ENCODE results near the gene YWHAE. TPM values are rescaled to one million over a fixed set of nuclear protein-coding genes. Genes with fewer than 3 reads are reported as not detected.
A peak's percentile ranks its signal among the peaks of the same experiment; 100 is the strongest.

Gene YWHAE
- total and polyA plus RNA-seq, 7 donors, result 641 to 927 (median 820) TPM

GRCh38 chr17:1431631-1432104, 31.6 kb upstream of the YWHAE start:
- Histone ChIP-seq H3K36me3 (ENCODE audit: insufficient read depth in 1 of 2, low read depth in 1 of 2) (peaks cover 12 to 55% of the 10 kb centered on the region in 2 donors), H3K4me3 (no peak overlapping the region), H3K4me1 (peaks cover 10% of the 10 kb centered on the region), H3K27ac (no peak overlapping the region), H3K9me3 (no peaks in the 10 kb centered on the region), H3K27me3 (ENCODE audit: insufficient read depth in 3 of 3, low read length in 2 of 3) (no peaks in the 10 kb centered on the region)
- DNase-seq, result no peak
- intact Hi-C loops (cut with DNase I), result no loop called here
- TF ChIP-seq, protein P1, sequence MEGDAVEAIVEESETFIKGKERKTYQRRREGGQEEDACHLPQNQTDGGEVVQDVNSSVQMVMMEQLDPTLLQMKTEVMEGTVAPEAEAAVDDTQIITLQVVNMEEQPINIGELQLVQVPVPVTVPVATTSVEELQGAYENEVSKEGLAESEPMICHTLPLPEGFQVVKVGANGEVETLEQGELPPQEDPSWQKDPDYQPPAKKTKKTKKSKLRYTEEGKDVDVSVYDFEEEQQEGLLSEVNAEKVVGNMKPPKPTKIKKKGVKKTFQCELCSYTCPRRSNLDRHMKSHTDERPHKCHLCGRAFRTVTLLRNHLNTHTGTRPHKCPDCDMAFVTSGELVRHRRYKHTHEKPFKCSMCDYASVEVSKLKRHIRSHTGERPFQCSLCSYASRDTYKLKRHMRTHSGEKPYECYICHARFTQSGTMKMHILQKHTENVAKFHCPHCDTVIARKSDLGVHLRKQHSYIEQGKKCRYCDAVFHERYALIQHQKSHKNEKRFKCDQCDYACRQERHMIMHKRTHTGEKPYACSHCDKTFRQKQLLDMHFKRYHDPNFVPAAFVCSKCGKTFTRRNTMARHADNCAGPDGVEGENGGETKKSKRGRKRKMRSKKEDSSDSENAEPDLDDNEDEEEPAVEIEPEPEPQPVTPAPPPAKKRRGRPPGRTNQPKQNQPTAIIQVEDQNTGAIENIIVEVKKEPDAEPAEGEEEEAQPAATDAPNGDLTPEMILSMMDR (IDR thresholded peaks at IDR 0.05), result no peak
- peak in 1 of 4 donors; percentile 46 for ATAC-seq
- WGBS, 3 donors, result 84 to 93% (median 91%) methylated on average over 2 of the region's 2 CpGs

GRCh38 chr17:1423456-1424135, 23.6 kb upstream of the YWHAE start:
- H3K4me1 ChIP-seq, result peaks cover 38% of the 10 kb centered on the region
- ATAC-seq, result peak; percentile 22 to 40 (median 35)
- H3K27ac ChIP-seq, result peak overlapping the region; percentile 77
- WGBS, 3 donors, result 49 to 62% (median 50%) methylated on average over 8 to 10 of the region's 10 CpGs
- no peak for DNase-seq
- H3K9me3 ChIP-seq, result no peaks in the 10 kb centered on the region
- TF ChIP-seq, protein P1 (IDR thresholded peaks at IDR 0.05), result no peak
- no peak overlapping the region for H3K4me3 ChIP-seq
- H3K36me3 ChIP-seq (ENCODE audit: insufficient read depth in 1 of 2, low read depth in 1 of 2), result peaks cover 5 to 51% of the 10 kb centered on the region in 2 donors
- H3K27me3 ChIP-seq (ENCODE audit: insufficient read depth in 3 of 3, low read length in 2 of 3), result no peaks in the 10 kb centered on the region
- intact Hi-C loops (cut with DNase I), result no loop called here

- ATAC-seq, result peak; percentile 93 to 98 (median 96)
- peak in 1 of 2 donors; percentile 44 for DNase-seq
- no peaks in the 10 kb centered on the region for H3K27me3 ChIP-seq (ENCODE audit: insufficient read depth in 3 of 3, low read length in 2 of 3)
- peaks cover 5 to 49% of the 10 kb centered on the region in 2 donors for H3K36me3 ChIP-seq (ENCODE audit: insufficient read depth in 1 of 2, low read depth in 1 of 2)
- H3K4me3 ChIP-seq, result no peak overlapping the region
- peaks cover 38% of the 10 kb centered on the region for H3K4me1 ChIP-seq
- no peaks in the 10 kb centered on the region for H3K9me3 ChIP-seq
- TF ChIP-seq, protein P1 (IDR thresholded peaks at IDR 0.05), result no peak
- 24 to 41% (median 29%) methylated on average over 7 of the region's 7 CpGs for WGBS, 3 donors
- intact Hi-C loops (cut with DNase I), result no loop called here
- peak overlapping the region; percentile 77 for H3K27ac ChIP-seq
These were observed 22.9 kb upstream of the YWHAE start for GRCh38 chr17:1422885-1423284.

GRCh38 chr17:1421470-1421869, 21.4 kb upstream of the YWHAE start:
- ATAC-seq (peak in 1 of 4 donors; percentile 22), DNase-seq (peak in 1 of 2 donors; percentile 51)
- no peaks in the 10 kb centered on the region for H3K9me3 ChIP-seq
- TF ChIP-seq, protein P1 (IDR thresholded peaks at IDR 0.05), result no peak
- H3K4me1 ChIP-seq, result peaks cover 38% of the 10 kb centered on the region
- H3K27me3 ChIP-seq (ENCODE audit: insufficient read depth in 3 of 3, low read length in 2 of 3), result no peaks in the 10 kb centered on the region
- 72 to 92% (median 77%) methylated on average over 11 of the region's 11 CpGs for WGBS, 3 donors
- intact Hi-C loops (cut with DNase I), result no loop called here
- H3K4me3 ChIP-seq, result no peak overlapping the region
- peak overlapping the region; percentile 77 for H3K27ac ChIP-seq
- peaks cover 5 to 49% of the 10 kb centered on the region in 2 donors for H3K36me3 ChIP-seq (ENCODE audit: insufficient read depth in 1 of 2, low read depth in 1 of 2)

Data from psoas muscle (tissue), 8 donors.